NCI-H2196 (cell line): ENCODE data around the gene FAM228B.
"Not testable (repeated sequence)": the region's sequence is repeated elsewhere in the genome, so short reads cannot be mapped to it uniquely, and the experiment has no call there.

ENCODE experiments used
- DNase-seq: peaks from one replicate; lab custom pipeline; 2025; ENCODE audit not compliant: unreplicated experiment; lab: John Stamatoyannopoulos, UW

FAM228B gene

DNA sequence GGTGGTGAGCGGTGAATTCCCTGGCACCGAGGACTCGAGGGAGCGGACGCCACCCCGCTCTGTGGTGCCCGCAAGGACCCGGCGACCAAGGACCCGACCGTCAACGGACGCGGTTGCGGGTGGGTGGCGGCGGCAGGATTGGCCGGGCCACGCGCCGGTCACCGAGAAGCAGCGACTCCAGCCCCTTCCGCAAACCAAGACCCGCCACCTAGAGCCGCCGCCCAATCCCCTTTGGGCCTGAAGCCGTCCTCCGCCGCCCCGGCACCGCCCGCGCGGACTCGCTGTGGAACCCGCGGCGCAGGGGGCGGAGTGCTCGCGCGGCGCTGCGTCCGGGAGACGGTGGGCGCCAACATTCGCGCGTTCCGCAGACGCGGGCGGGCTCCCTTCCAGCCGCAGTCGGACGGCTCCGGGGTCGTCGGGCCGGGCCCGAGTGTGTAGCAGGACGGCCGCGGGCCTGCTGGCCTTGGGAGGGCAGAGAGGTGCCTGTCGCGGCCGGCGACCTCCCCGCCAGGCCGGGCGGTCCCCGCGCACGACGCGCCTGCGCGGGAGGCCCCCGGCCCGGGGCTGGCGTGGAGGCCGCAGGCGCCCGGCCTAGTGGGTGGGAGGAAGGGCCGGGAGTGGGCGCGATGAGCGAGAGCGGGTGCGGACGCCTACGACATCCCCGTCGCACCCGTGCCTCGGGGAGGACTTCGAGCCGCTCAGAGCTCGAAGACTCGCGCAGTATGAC lies at the start of gene FAM228B, which contains the start of gene PFN4:
Gene FAM228B (plus strand): TSS at position 275 of the 727 bp plus-strand sequence. CDS start 893 bp downstream, outside the sequence.
Gene PFN4 (minus strand): TSS at position 140 of the 727 bp plus-strand sequence. CDS start 799 bp downstream, outside the sequence.
- peak; percentile 71 for DNase-seq

GRCh38 chr2:24073816-24074215 lies 49.5 kb upstream of the FAM228B start:
- no peak for DNase-seq

DNA sequence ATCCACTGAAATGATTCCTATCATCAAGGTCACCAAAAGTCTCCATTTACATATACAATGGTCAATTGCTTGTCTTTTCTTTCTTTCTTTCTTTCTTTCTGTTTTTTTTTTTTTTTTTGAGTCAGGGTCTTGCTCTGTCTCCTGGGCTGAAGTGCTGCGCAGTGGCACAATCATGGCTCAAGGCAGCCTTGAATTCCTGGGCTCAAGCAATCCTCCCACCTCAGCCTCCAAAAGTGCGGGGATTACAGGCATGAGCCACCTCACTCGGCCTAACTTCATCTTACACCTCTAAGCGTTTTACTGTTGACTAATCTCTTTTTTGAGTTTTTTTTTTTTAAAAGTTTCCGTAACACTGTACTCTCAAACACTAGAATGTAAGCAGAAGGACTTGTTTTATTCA lies 48.0 kb upstream of the FAM228B start:
- DNase-seq, result no peak

DNA sequence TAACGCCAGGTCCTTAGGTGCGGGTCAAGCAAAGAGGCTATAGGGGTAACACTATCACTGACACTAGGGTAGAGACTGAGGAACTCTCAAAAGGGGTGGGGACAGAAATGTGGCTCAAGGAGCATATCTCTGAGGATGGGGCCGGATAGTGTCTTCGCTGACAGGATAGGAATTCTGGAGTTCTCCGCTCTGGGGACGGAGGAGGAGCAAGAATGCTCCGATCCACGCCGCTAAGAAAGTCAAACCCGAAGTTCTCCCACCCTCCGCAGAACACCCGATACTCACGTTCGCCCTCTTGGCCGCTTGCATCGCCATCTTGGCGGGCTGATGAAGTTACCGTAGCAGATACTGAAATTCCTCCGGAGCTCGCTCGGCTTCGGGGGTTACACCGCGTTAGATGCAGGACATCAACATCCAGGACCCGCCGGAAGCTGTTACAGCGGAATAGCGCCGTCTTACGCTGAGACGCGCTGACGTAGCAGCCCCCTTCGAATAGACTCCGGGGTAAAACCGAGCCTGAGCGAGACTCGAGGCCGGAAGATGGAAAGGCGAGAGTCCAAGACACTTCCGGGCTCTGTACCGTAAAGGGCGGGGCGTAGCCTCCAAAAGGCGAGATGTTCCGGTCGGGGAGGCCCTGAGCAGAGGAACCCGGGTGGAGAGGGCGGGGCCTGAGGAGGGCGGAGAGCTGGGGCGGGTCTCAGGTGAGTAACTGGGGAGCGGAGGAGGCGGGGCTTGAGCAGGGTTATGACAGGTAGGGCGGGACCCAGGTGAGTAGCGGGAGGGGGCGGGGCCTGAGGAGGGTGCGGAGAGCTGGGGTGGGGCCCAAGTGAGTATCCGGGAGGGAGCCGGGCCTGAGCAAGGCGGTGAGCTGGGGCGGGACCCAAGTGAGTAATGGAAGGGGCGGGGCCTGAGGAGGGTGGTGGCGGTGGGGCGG lies 47.1 kb upstream of the FAM228B start, which contains the start of gene SF3B6:
Gene SF3B6 (minus strand): TSS at position 412 of the 934 bp plus-strand sequence. CDS start 97 bp downstream, at position 315.
- DNase-seq, result peak; percentile 99

DNA sequence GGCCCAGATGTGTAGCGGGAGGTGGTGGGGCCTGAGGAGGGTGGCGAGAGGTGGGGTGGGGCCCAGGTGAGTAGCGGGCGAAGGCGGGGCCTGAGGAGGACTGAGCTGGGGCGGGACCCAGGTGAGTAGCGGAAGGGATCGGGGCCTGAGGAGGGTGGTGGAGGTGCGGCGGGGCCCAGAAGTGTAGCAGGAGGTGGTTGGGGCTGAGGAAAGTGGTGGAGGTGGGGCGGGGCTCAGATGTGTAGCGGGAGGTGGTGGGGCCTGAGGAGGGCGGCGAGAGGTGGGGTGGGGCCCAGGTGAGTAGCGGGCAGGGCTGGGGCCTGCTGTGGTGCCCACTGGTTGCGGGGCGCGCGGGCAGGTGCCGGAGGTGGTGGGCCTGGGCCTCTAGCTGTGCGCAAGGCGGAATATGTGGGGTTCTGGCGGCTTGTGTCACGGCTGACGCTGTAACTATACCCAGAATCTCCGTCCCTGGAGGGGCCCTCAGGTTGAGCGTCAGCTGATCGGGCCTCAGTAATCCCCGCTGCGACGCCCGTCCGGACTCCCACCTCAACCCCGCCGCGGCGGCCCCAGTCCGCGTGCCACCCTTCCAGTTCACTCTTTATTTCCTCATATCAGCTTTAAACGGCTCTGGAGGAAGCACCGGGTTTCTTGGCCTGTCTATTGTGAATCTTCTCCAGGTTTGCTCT lies 46.3 kb upstream of the FAM228B start:
- no peak for DNase-seq

DNA sequence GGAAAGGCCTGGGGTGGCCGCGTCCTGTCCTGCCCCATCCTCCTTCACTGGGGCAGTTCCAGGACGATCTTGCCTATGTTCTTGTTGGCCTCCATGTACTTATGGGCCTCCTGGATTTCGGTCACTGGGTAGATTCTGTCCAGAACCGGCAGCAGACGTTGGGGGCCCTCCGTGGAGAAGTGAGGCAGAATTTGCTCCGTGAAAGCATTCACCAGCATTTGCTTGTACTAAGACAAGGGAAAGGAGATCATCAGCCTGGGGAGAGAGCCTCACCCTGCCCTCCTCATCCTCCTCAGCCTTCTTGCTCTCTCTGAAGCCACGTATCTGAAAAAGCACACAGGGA lies 45.8 kb upstream of the FAM228B start:
- DNase-seq, result no peak

DNA sequence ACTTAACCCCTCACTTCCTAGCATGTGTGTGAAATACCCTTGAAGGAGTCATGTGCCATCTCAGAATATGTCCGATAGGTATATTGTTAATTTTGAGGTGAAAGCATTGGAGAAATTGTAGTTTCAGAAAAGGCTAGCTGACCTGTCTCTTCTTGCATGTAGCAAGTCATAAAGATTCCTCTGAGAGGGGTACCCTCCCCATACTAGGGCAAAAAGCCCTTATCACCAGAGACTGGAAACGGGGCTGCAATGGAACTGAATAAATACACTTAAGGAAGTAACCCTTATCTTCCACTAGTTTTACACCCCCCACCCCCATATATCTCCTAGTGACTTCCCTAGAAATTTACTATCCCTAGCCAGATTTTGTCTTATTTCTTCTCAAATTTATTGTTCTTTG lies 45.4 kb upstream of the FAM228B start:
- DNase-seq, result no peak

- DNase-seq, result peak; percentile 64
Measured at GRCh38 chr2:24080701-24081100, 42.6 kb upstream of the FAM228B start.

GRCh38 chr2:24082787-24083566 lies 40.3 kb upstream of the FAM228B start:
- no peak for DNase-seq

DNA sequence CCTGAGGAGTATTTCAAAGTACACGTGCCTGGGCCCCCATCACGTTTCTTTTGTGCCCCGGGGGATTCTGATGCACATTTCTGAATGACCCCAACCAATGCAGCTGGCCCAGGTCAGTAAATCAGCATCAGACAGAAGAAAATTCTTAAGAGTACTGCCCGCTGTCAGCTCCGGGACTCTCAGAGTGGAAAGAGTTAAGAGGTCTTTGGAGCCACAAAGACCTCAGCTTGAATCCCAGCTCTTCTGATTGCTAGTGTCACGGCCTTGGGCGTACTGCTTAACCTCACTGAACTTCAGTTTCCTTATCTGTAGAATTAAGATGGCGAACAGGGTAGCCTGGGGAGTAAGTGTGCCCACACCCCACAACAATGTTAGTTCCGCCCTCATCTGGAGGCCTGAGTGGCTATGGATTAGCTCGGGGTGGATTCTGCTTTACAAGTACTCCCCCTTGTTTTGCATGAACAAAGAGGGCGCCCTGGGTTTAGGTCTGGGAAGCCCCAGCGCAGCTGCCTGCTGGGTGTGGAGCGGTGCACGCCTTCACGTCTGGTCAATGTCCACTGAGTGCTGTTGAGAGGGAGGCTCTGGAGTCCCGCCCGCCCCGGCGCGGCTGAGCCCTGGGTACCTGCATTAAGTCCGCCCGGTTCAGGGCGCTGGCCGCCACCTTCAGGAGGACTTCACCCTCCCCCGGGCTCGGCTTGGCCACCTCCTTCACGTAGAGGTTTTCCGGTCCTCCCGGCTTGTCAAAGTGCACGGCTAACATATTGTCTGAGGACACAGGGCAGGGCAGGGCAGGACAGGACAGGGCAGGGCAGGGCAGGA lies 39.5 kb upstream of the FAM228B start:
- DNase-seq, result peak; percentile 62

GRCh38 chr2:24084386-24085199 lies 38.7 kb upstream of the FAM228B start, which contains the start of gene TP53I3:
Gene TP53I3 (minus strand): TSS chr2:24084834. CDS start chr2:24084326, 508 bp downstream.
- peak; percentile 86 for DNase-seq

- DNase-seq, result no peak
Measured at GRCh38 chr2:24085200-24085489, 38.1 kb upstream of the FAM228B start.

GRCh38 chr2:24086241-24086640 lies 37.0 kb upstream of the FAM228B start:
- no peak for DNase-seq

- DNase-seq, result no peak
Measured at GRCh38 chr2:24087032-24087431, 36.2 kb upstream of the FAM228B start.

GRCh38 chr2:24088821-24089359 lies 34.4 kb upstream of the FAM228B start:
- no peak for DNase-seq

DNA sequence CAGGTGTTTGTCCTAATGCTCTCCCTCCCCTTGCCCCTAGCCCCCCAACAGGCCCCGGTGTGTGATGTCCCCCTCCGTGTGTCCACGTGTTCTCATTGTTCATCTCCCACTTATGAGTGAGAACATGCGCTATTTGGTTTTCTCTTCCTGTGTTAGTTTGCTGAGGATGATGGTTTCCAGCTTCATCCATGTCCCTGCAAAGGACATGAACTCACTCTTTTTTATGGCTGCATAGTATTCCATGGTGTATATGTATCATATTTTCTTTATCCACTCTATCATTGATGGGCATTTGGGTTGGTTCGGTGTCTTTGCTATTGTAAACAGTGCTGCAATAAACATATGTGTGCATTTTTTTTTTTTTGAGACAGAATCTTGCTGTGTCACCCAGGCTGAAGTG lies 30.0 kb upstream of the FAM228B start:
- DNase-seq, result not testable (repeated sequence)

- DNase-seq, result not testable (repeated sequence)
Measured at GRCh38 chr2:24095171-24095677, 28.0 kb upstream of the FAM228B start.

DNA sequence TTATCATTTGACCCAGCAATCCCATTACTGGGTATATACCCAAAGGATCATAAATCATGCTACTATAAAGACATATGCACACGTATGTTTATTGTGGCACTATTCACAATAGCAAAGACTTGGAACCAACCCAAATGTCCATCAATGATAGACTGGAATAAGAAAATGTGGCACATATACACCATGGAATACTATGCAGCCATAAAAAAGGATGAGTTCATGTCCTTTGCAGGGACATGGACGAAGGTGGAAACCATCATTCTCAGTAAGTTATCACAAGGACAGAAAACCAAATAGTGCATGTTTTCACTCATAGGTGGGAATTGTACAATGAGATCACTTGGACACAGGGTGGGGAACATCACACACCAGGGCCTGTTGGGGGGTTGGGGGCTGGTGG lies 22.5 kb upstream of the FAM228B start:
- not testable (repeated sequence) for DNase-seq
